H1 (cell line): ENCODE data around the gene VPS13C. TPM values are rescaled to one million over a fixed set of nuclear protein-coding genes. Genes with fewer than 3 reads are reported as not detected.

Experiments
- ASH2L ChIP-seq: fragments of 200-600, 300-600 bp; sonication (generic); IDR thresholded peaks from one replicate; pipeline ENCODE4 v1.7.1; 2017; ENCODE audit warnings: low read length
- BACH1 ChIP-seq: IDR thresholded peaks from 2 replicates; pipeline ENCODE4 v1.6.1; 2012; ENCODE audit warnings: low read length, improper control_type of control experiment
- CHD2 ChIP-seq: IDR thresholded peaks from 2 replicates; pipeline ENCODE4 v1.6.1; 2012; ENCODE audit warnings: low read length, improper control_type of control experiment
- GABPA ChIP-seq: IDR thresholded peaks from 2 replicates; pipeline ENCODE4 v1.6.1; 2011; ENCODE audit warnings: mild to moderate bottlenecking, low read length, moderate library complexity, borderline replicate concordance; ENCODE audit not compliant: insufficient read depth
- GTF2F1 ChIP-seq: IDR thresholded peaks from 2 replicates; pipeline ENCODE4 v1.6.1; 2012; ENCODE audit warnings: low read depth, low read length, improper control_type of control experiment, borderline replicate concordance
- JUND ChIP-seq: IDR thresholded peaks from 2 replicates; pipeline ENCODE4 v1.6.1; 2011; ENCODE audit warnings: mild to moderate bottlenecking, improper control_type of control experiment, low read length
- SUZ12 ChIP-seq: fragments of 200-600 bp; sonication (generic); IDR thresholded peaks from 2 replicates; pipeline ENCODE4 v1.6.1; 2012; ENCODE audit warnings: mild to moderate bottlenecking, inconsistent platforms, low read length, moderate library complexity, mixed read lengths
- polyA plus RNA-seq, 7 experiments: library from polyadenylated mRNA; depleted of rRNA in 3 of 7; stranded (reverse) in 5 of 7; unstranded in 2 of 7; fragments of >200 nt in 5 of 7; fragments of 200-250 nt in 2 of 7; gene quantifications; 1 replicate in 5 of 7; 2 replicates in 1 of 7; 4 replicates in 1 of 7; pipeline versions ENCODE4 v1.2.1 to v1.2.3, GENCODE V29; 2011 to 2013; ENCODE audit warnings: missing spikeins in 2 of 7, mixed read lengths in 2 of 7
- total RNA-seq: library from RNA; stranded (reverse); fragmentation: NEBNext Ultra II Directional; extraction: Animal tissue kit (Norgen Biotek cat#: 25700); gene quantifications from 2 replicates; pipeline ENCODE4 v1.2.1, GENCODE V29; 2021

Gene VPS13C
- total and polyA plus RNA-seq, 2 of the 8 experiments (the other 6 are each of a cell fraction or from before 2014, with no cell fraction given): 4.8 to 18.8 TPM

GRCh38 chr15:61820951-61821350 lies 239.3 kb downstream of the VPS13C start (continued):
- TF ChIP-seq GTF2F1 (no peak), CHD2 (no peak), JUND (no peak), ASH2L (no peak), SUZ12 (no peak), GABPA (no peak), BACH1 (no peak)
